H1 (cell line): ENCODE results near the gene TOP1. TPM values are rescaled to one million over a fixed set of nuclear protein-coding genes. Genes with fewer than 3 reads are reported as not detected.

ENCODE experiments used
- CBX5 ChIP-seq: fragments of 300-800, 300-1000 bp; sonication (generic); IDR thresholded peaks from 2 replicates; pipeline ENCODE4 v1.7.1; 2016; ENCODE audit warnings: antibody characterized with exemption, low read length, low read depth
- EZH2 ChIP-seq: fragments of 200-600 bp; sonication (generic); IDR thresholded peaks from 2 replicates; pipeline ENCODE4 v1.7.1; 2012; ENCODE audit warnings: low read depth, mild to moderate bottlenecking, moderate library complexity, low read length, inconsistent platforms; ENCODE audit not compliant: severe bottlenecking
- NANOG ChIP-seq: IDR thresholded peaks from 2 replicates; pipeline ENCODE4 v1.6.1; 2011; ENCODE audit warnings: low read length, low read depth, mild to moderate bottlenecking, inconsistent platforms; ENCODE audit not compliant: insufficient read depth, poor library complexity, severe bottlenecking
- NRF1 ChIP-seq: IDR thresholded peaks from 2 replicates; pipeline ENCODE4 v1.6.1; 2011; ENCODE audit warnings: mild to moderate bottlenecking, low read depth, low read length, improper control_type of control experiment
- POLR2AphosphoS5 ChIP-seq: IDR thresholded peaks from 2 replicates; pipeline ENCODE4 v1.6.1; 2011; ENCODE audit warnings: low read depth, low read length
- SIN3A ChIP-seq, 2 experiments: IDR thresholded peaks in 1 of 2; conservative IDR thresholded peaks in 1 of 2; 2 replicates each; pipeline ENCODE4 v1.6.1; 2011 to 2012; ENCODE audit warnings: low read length in 2 of 2, improper control_type of control experiment in 1 of 2, low read depth in 1 of 2, mild to moderate bottlenecking in 1 of 2
- TEAD4 ChIP-seq: IDR thresholded peaks from 2 replicates; pipeline ENCODE4 v1.6.1; 2012; ENCODE audit warnings: low read depth, low read length, inconsistent platforms, mixed read lengths
- USF2 ChIP-seq: IDR thresholded peaks from 2 replicates; pipeline ENCODE4 v1.6.1; 2011; ENCODE audit warnings: low read length, improper control_type of control experiment
- polyA plus RNA-seq, 7 experiments: library from polyadenylated mRNA; depleted of rRNA in 3 of 7; stranded (reverse) in 5 of 7; unstranded in 2 of 7; fragments of >200 nt in 5 of 7; fragments of 200-250 nt in 2 of 7; gene quantifications; 1 replicate in 5 of 7; 2 replicates in 1 of 7; 4 replicates in 1 of 7; pipeline versions ENCODE4 v1.2.1 to v1.2.3, GENCODE V29; 2011 to 2013; ENCODE audit warnings: missing spikeins in 2 of 7, mixed read lengths in 2 of 7
- total RNA-seq: library from RNA; stranded (reverse); fragmentation: NEBNext Ultra II Directional; extraction: Animal tissue kit (Norgen Biotek cat#: 25700); gene quantifications from 2 replicates; pipeline ENCODE4 v1.2.1, GENCODE V29; 2021
- TF ChIP-seq, protein P1 (sequence below): IDR thresholded peaks from 2 replicates; pipeline ENCODE4 v1.6.1; 2012; ENCODE audit warnings: inconsistent platforms

Gene TOP1
- total and polyA plus RNA-seq, 2 of the 8 experiments (the other 6 are each of a cell fraction or from before 2014, with no cell fraction given) = 7.4 to 108 TPM

- TF ChIP-seq CBX5 = no peak
- no peak for TF ChIP-seq SIN3A (conservative IDR thresholded peaks at IDR 0.05 in 1 of 2, IDR thresholded peaks at IDR 0.05 in 1 of 2; ENCODE audit: low read depth in 1 of 2, low read length in 2 of 2)
- no peak for TF ChIP-seq NRF1
- no peak for TF ChIP-seq EZH2
- no peak for TF ChIP-seq USF2
- no peak for TF ChIP-seq NANOG
- TF ChIP-seq, protein P1, sequence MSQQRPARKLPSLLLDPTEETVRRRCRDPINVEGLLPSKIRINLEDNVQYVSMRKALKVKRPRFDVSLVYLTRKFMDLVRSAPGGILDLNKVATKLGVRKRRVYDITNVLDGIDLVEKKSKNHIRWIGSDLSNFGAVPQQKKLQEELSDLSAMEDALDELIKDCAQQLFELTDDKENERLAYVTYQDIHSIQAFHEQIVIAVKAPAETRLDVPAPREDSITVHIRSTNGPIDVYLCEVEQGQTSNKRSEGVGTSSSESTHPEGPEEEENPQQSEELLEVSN = no peak
- no peak for TF ChIP-seq TEAD4
- no peak for TF ChIP-seq POLR2AphosphoS5
These were observed 59.2 kb downstream of the TOP1 start (continued) for GRCh38 chr20:41087777-41088176.
